IPS-20b (cell line): ENCODE results near the gene STK39.
"Not testable (repeated sequence)": the region's sequence is repeated elsewhere in the genome, so short reads cannot be mapped to it uniquely, and the experiment has no call there.

ENCODE experiments used
- H3K27ac ChIP-seq: one replicate; pipeline ENCODE4 v1.5.1; 2013; ENCODE audit warnings: low read length
- H3K27me3 ChIP-seq: 2 replicates; pipeline ENCODE4 v1.6.1; 2013; ENCODE audit warnings: mild to moderate bottlenecking, low read length, inconsistent platforms; ENCODE audit not compliant: insufficient read depth
- H3K36me3 ChIP-seq: 2 replicates; pipeline ENCODE4 v1.6.1; 2013; ENCODE audit warnings: low read depth, mild to moderate bottlenecking, inconsistent platforms, low read length, moderate library complexity; ENCODE audit not compliant: insufficient read depth
- H3K4me1 ChIP-seq: 2 replicates; pipeline ENCODE4 v1.6.1; 2013; ENCODE audit warnings: mild to moderate bottlenecking, control low read depth, inconsistent platforms, low read length, moderate library complexity; ENCODE audit not compliant: insufficient read depth
- H3K4me3 ChIP-seq: 2 replicates; pipeline ENCODE4 v1.5.1; 2013; ENCODE audit warnings: mild to moderate bottlenecking, low read length, inconsistent platforms
- H3K9ac ChIP-seq: 2 replicates; pipeline ENCODE4 v1.6.1; 2013; ENCODE audit warnings: low read depth, mild to moderate bottlenecking, inconsistent platforms, low read length, moderate library complexity
- H3K9me3 ChIP-seq: 2 replicates; pipeline ENCODE4 v1.6.1; 2013; ENCODE audit warnings: mild to moderate bottlenecking, low read depth, low read length, inconsistent platforms; ENCODE audit not compliant: insufficient read depth

STK39 gene

GRCh38 chr2:168135121-168135520 lies 112.3 kb downstream of the STK39 start:
- H3K4me3 ChIP-seq: no peak overlapping the region
- no peak overlapping the region for H3K27ac ChIP-seq
- peaks cover 5% of the 10 kb centered on the region for H3K36me3 ChIP-seq
- H3K9me3 ChIP-seq: no peaks in the 10 kb centered on the region
- no peaks in the 10 kb centered on the region for H3K27me3 ChIP-seq
- H3K4me1 ChIP-seq: peaks cover 22% of the 10 kb centered on the region
- H3K9ac ChIP-seq: no peak overlapping the region

GRCh38 chr2:168134485-168134884 lies 112.9 kb downstream of the STK39 start:
- H3K4me1 ChIP-seq: peaks cover 22% of the 10 kb centered on the region
- H3K27ac ChIP-seq: no peak overlapping the region
- no peaks in the 10 kb centered on the region for H3K9me3 ChIP-seq
- H3K9ac ChIP-seq: no peak overlapping the region
- H3K36me3 ChIP-seq: peaks cover 8% of the 10 kb centered on the region
- H3K4me3 ChIP-seq: no peak overlapping the region
- H3K27me3 ChIP-seq: no peaks in the 10 kb centered on the region

GRCh38 chr2:168132389-168132788 lies 115.0 kb downstream of the STK39 start:
- peaks cover 15% of the 10 kb centered on the region for H3K36me3 ChIP-seq
- H3K27me3 ChIP-seq: no peaks in the 10 kb centered on the region
- no peak overlapping the region for H3K27ac ChIP-seq
- no peak overlapping the region for H3K9ac ChIP-seq
- no peak overlapping the region for H3K4me3 ChIP-seq
- peaks cover 6% of the 10 kb centered on the region; the same call in 1 of the 2 replicates for H3K4me1 ChIP-seq
- no peaks in the 10 kb centered on the region for H3K9me3 ChIP-seq

- H3K36me3 ChIP-seq: peaks cover 18% of the 10 kb centered on the region
Observed at GRCh38 chr2:168130346-168130745, 117.0 kb downstream of the STK39 start.

GRCh38 chr2:168127371-168127770 lies 120.0 kb downstream of the STK39 start:
- no peak overlapping the region for H3K27ac ChIP-seq
- peaks cover 13% of the 10 kb centered on the region for H3K36me3 ChIP-seq
- H3K4me3 ChIP-seq: no peak overlapping the region
- no peak overlapping the region for H3K9ac ChIP-seq
- 0 out of 2 replicates have a peak, but pooled peaks cover 3% of the 10 kb centered on the region for H3K4me1 ChIP-seq
- H3K27me3 ChIP-seq: no peaks in the 10 kb centered on the region
- no peaks in the 10 kb centered on the region for H3K9me3 ChIP-seq

More at GRCh38 chr2:168130346-168130745, 117.0 kb downstream of the STK39 start:
- Histone ChIP-seq H3K27me3 (no peaks in the 10 kb centered on the region), H3K4me3 (no peak overlapping the region), H3K9ac (no peak overlapping the region), H3K9me3 (no peaks in the 10 kb centered on the region), H3K27ac (no peak overlapping the region), H3K4me1 (0 out of 2 replicates have a peak, but pooled peaks cover 3% of the 10 kb centered on the region)

GRCh38 chr2:168122210-168122609 lies 125.2 kb downstream of the STK39 start:
- not testable (repeated sequence) for H3K27ac ChIP-seq, H3K27me3 ChIP-seq, H3K4me3 ChIP-seq, H3K36me3 ChIP-seq, H3K4me1 ChIP-seq, H3K9me3 ChIP-seq, H3K9ac ChIP-seq

- H3K4me3 ChIP-seq: no peak overlapping the region
Observed at GRCh38 chr2:168120730-168121129, 126.7 kb downstream of the STK39 start.

GRCh38 chr2:168120310-168120709 lies 127.1 kb downstream of the STK39 start:
- Histone ChIP-seq H3K27me3 (no peaks in the 10 kb centered on the region), H3K9me3 (no peaks in the 10 kb centered on the region), H3K36me3 (no peaks in the 10 kb centered on the region), H3K4me3 (no peak overlapping the region), H3K4me1 (peaks cover 16% of the 10 kb centered on the region; the same call in 1 of the 2 replicates), H3K27ac (no peak overlapping the region), H3K9ac (no peak overlapping the region)

More at GRCh38 chr2:168120730-168121129, 126.7 kb downstream of the STK39 start:
- H3K9me3 ChIP-seq: no peaks in the 10 kb centered on the region
- no peak overlapping the region for H3K9ac ChIP-seq
- H3K4me1 ChIP-seq: peaks cover 16% of the 10 kb centered on the region; the same call in 1 of the 2 replicates
- no peaks in the 10 kb centered on the region for H3K36me3 ChIP-seq
- no peak overlapping the region for H3K27ac ChIP-seq
- no peaks in the 10 kb centered on the region for H3K27me3 ChIP-seq

- no peaks in the 10 kb centered on the region for H3K27me3 ChIP-seq
- no peaks in the 10 kb centered on the region for H3K36me3 ChIP-seq
- H3K27ac ChIP-seq: no peak overlapping the region
- H3K9ac ChIP-seq: no peak overlapping the region
- peaks cover 16% of the 10 kb centered on the region; the same call in 1 of the 2 replicates for H3K4me1 ChIP-seq
- no peak overlapping the region for H3K4me3 ChIP-seq
- no peaks in the 10 kb centered on the region for H3K9me3 ChIP-seq
Observed at GRCh38 chr2:168119515-168120141, 127.8 kb downstream of the STK39 start.

GRCh38 chr2:168118733-168119514 lies 128.5 kb downstream of the STK39 start:
- H3K9ac ChIP-seq: no peak overlapping the region
- H3K4me3 ChIP-seq: no peak overlapping the region
- no peaks in the 10 kb centered on the region for H3K27me3 ChIP-seq
- H3K4me1 ChIP-seq: peaks cover 16% of the 10 kb centered on the region; the same call in 1 of the 2 replicates
- no peak overlapping the region for H3K27ac ChIP-seq
- no peaks in the 10 kb centered on the region for H3K9me3 ChIP-seq
- H3K36me3 ChIP-seq: no peaks in the 10 kb centered on the region

- no peak overlapping the region for H3K9ac ChIP-seq
- H3K4me1 ChIP-seq: peaks cover 16% of the 10 kb centered on the region; the same call in 1 of the 2 replicates
- H3K27ac ChIP-seq: no peak overlapping the region
- no peaks in the 10 kb centered on the region for H3K27me3 ChIP-seq
- no peaks in the 10 kb centered on the region for H3K9me3 ChIP-seq
- H3K36me3 ChIP-seq: no peaks in the 10 kb centered on the region
- no peak overlapping the region; the same call in 1 of the 2 replicates for H3K4me3 ChIP-seq
Observed at GRCh38 chr2:168116448-168116847, 130.9 kb downstream of the STK39 start.

- H3K36me3 ChIP-seq: no peaks in the 10 kb centered on the region
- no peak overlapping the region for H3K9ac ChIP-seq
- H3K4me3 ChIP-seq: no peak overlapping the region
- H3K27ac ChIP-seq: no peak overlapping the region
- H3K9me3 ChIP-seq: no peaks in the 10 kb centered on the region
- H3K4me1 ChIP-seq: peaks cover 16% of the 10 kb centered on the region; the same call in 1 of the 2 replicates
- H3K27me3 ChIP-seq: no peaks in the 10 kb centered on the region
Observed at GRCh38 chr2:168114619-168115018, 132.8 kb downstream of the STK39 start.
